IMR-90 (cell line): ENCODE measurements around the gene NCAPH2.

Experiments
- BHLHE40 ChIP-seq: fragments of 150-350 bp; IDR thresholded peaks from 2 replicates; pipeline ENCODE4 v1.6.1; 2016; ENCODE audit warnings: mild to moderate bottlenecking, low read depth, low read length
- CEBPB ChIP-seq: IDR thresholded peaks from 2 replicates; pipeline ENCODE4 v1.6.1; 2012; ENCODE audit warnings: low read depth, low read length, improper control_type of control experiment
- MAFK ChIP-seq: IDR thresholded peaks from 2 replicates; pipeline ENCODE4 v1.6.1; 2012; ENCODE audit warnings: low read depth, low read length, improper control_type of control experiment
- MAZ ChIP-seq: IDR thresholded peaks from 2 replicates; pipeline ENCODE4 v1.6.1; 2012; ENCODE audit warnings: low read depth, mild to moderate bottlenecking, low read length, improper control_type of control experiment, moderate library complexity, borderline replicate concordance
- MXI1 ChIP-seq: IDR thresholded peaks from 2 replicates; pipeline ENCODE4 v1.6.1; 2012; ENCODE audit warnings: low read depth, mild to moderate bottlenecking, low read length, moderate library complexity, borderline replicate concordance
- POLR2A ChIP-seq: IDR thresholded peaks from 2 replicates; pipeline ENCODE4 v1.6.1; 2012; ENCODE audit warnings: mild to moderate bottlenecking, low read depth, low read length
- RAD21 ChIP-seq: IDR thresholded peaks from 2 replicates; pipeline ENCODE4 v1.6.1; 2012; ENCODE audit warnings: low read length, improper control_type of control experiment
- RCOR1 ChIP-seq: IDR thresholded peaks from 2 replicates; pipeline ENCODE4 v1.6.1; 2012; ENCODE audit warnings: mild to moderate bottlenecking, low read length, improper control_type of control experiment; ENCODE audit not compliant: insufficient replicate concordance
- RFX5 ChIP-seq: IDR thresholded peaks from 2 replicates; pipeline ENCODE4 v1.8.0; 2012; ENCODE audit warnings: low read depth, mild to moderate bottlenecking, low read length, moderate library complexity
- SMC3 ChIP-seq: fragments of 150-350 bp; IDR thresholded peaks from 2 replicates; pipeline ENCODE4 v1.6.1; 2016; ENCODE audit warnings: low read depth, mild to moderate bottlenecking, antibody characterized with exemption, low read length, moderate library complexity
- TF ChIP-seq, protein P1 (sequence below): conservative IDR thresholded peaks from 2 replicates; pipeline ENCODE4 v1.5.1; 2012; ENCODE audit warnings: mild to moderate bottlenecking, low read depth, low read length, improper control_type of control experiment

DNA sequence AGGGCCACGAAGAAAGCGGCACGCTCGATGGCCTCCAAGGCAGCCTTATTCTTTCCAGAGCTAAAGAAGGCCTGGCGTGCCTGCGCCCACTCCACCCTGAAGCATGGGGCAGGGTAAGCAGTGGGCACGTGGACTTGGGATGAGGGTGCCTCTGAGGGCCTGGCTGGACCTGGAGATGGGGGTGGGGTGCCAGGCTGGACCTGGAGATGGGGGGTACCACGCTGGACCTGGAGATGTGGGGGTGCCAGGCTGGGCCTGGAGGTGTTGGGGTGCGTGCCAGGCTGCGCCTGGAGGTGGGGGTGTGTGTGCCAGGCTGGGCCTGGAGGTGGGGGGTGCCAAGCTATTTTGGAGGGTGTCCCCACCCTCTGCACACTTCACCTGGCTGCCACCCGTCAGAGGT, 64.9 kb downstream of the NCAPH2 start:
- TF ChIP-seq POLR2A (no peak), SMC3 (no peak), RFX5 (no peak), MXI1 (no peak), MAZ (no peak), BHLHE40 (no peak), CEBPB (no peak), RAD21 (no peak), MAFK (no peak), RCOR1 (no peak)
- TF ChIP-seq, protein P1, sequence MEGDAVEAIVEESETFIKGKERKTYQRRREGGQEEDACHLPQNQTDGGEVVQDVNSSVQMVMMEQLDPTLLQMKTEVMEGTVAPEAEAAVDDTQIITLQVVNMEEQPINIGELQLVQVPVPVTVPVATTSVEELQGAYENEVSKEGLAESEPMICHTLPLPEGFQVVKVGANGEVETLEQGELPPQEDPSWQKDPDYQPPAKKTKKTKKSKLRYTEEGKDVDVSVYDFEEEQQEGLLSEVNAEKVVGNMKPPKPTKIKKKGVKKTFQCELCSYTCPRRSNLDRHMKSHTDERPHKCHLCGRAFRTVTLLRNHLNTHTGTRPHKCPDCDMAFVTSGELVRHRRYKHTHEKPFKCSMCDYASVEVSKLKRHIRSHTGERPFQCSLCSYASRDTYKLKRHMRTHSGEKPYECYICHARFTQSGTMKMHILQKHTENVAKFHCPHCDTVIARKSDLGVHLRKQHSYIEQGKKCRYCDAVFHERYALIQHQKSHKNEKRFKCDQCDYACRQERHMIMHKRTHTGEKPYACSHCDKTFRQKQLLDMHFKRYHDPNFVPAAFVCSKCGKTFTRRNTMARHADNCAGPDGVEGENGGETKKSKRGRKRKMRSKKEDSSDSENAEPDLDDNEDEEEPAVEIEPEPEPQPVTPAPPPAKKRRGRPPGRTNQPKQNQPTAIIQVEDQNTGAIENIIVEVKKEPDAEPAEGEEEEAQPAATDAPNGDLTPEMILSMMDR = no peak
